ENCODE results near the gene CCDC126.

CCDC126 gene

GRCh38 chr7:23661385-23661784 lies 64.2 kb downstream of the CCDC126 start:
- Mint-ChIP-seq H3K9me3 (peaks cover 4% of the 10 kb centered on the region), H3K4me3 (no peak overlapping the region), H3K4me1 (peaks cover 5% of the 10 kb centered on the region), H3K36me3 (ENCODE audit: low read depth) (no peaks in the 10 kb centered on the region), H3K27me3 (ENCODE audit: low read depth) (no peaks in the 10 kb centered on the region), H3K27ac (no peak overlapping the region)
- TF ChIP-seq, protein P1, sequence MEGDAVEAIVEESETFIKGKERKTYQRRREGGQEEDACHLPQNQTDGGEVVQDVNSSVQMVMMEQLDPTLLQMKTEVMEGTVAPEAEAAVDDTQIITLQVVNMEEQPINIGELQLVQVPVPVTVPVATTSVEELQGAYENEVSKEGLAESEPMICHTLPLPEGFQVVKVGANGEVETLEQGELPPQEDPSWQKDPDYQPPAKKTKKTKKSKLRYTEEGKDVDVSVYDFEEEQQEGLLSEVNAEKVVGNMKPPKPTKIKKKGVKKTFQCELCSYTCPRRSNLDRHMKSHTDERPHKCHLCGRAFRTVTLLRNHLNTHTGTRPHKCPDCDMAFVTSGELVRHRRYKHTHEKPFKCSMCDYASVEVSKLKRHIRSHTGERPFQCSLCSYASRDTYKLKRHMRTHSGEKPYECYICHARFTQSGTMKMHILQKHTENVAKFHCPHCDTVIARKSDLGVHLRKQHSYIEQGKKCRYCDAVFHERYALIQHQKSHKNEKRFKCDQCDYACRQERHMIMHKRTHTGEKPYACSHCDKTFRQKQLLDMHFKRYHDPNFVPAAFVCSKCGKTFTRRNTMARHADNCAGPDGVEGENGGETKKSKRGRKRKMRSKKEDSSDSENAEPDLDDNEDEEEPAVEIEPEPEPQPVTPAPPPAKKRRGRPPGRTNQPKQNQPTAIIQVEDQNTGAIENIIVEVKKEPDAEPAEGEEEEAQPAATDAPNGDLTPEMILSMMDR (IDR thresholded peaks at IDR 0.05; ENCODE audit: unreplicated experiment in 3 of 3) = no peak

DNA sequence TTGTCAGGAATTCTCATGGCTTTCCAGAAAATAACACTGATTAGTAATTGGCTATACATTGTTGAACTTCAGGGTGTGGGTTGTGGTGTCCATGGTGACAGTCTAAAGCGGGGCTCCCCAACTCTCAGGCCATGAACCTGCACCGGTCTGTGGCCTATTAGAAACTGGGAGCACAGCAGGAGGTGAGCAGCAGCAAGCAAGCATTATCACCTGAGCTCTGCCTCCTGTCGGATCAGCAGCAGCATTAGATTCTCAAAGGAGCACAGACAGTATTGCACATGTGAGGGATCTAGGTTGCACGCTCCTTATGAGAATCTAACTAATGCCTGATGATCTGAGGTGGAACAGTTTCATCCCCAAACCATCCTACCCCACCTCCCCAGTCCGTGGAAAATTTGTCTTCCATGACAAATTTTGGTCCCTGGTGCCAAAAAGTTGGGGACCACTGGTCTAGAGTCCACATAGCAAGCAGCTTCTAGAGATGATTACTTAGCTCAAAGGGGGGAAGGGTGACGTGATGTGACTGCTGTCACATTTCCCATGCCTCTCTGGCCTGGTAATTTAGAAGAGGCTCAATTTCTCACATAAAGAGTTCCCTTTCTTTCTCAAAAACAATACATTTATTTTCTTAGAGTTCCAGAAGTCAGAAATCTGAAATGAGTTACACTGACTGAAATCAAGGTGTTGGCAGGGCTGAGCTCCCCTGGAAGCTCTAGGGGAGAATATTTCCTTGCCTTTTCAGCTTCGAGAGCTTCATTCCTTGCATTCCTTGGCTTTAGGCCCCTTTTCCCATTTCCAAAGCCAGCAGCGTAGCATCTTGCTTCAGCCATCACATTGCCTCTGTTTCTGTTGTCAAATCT lies 65.2 kb downstream of the CCDC126 start:
- Mint-ChIP-seq H3K36me3 (ENCODE audit: low read depth) (no peaks in the 10 kb centered on the region), H3K27me3 (ENCODE audit: low read depth) (no peaks in the 10 kb centered on the region), H3K4me3 (no peak overlapping the region), H3K4me1 (peaks cover 5% of the 10 kb centered on the region), H3K27ac (no peak overlapping the region), H3K9me3 (peaks cover 4% of the 10 kb centered on the region)
- TF ChIP-seq, protein P1 (IDR thresholded peaks at IDR 0.05; ENCODE audit: unreplicated experiment in 3 of 3) = no peak

DNA sequence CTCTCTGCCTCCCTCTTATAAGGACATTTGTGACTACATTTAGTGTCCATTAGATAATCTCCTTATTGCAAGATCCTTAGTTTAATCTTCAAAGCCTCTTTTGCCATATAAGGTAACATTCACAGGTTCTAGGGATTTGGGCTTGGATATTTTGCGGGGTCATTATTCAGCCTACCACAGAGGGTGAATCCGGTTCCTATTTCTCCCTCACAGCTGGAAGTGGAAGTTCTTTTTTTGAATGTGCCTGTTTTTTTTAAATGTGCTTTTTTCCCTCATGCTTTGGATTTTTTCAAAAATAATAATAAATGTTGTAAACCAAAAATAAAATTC lies 65.8 kb downstream of the CCDC126 start:
- no peak overlapping the region for H3K4me3 Mint-ChIP-seq
- no peaks in the 10 kb centered on the region for H3K27me3 Mint-ChIP-seq (ENCODE audit: low read depth)
- H3K4me1 Mint-ChIP-seq = peaks cover 5% of the 10 kb centered on the region
- TF ChIP-seq, protein P1 (IDR thresholded peaks at IDR 0.05; ENCODE audit: unreplicated experiment in 3 of 3) = no peak
- H3K36me3 Mint-ChIP-seq (ENCODE audit: low read depth) = no peaks in the 10 kb centered on the region
- no peak overlapping the region for H3K27ac Mint-ChIP-seq
- peaks cover 4% of the 10 kb centered on the region for H3K9me3 Mint-ChIP-seq

DNA sequence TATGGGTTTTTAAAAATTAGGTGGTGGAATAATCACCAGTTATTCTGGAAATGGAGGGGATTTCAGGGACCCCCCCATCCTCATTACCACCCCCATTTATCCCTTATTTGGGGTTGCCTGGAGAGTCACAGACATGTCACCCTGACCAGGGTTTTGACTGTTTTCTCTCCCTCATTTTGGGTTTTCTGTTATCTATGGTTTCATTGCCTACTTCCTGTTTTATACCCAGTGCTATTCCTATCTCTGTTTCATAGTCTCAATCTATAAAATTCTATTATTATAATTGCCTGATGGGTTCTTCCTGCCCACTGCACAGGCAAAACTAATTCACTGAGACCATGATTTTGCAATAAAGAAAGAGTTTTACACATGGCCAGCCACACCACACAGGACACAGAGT lies 66.9 kb downstream of the CCDC126 start:
- Mint-ChIP-seq H3K36me3 (ENCODE audit: low read depth) (no peaks in the 10 kb centered on the region), H3K27ac (no peak overlapping the region), H3K4me1 (peaks cover 5% of the 10 kb centered on the region), H3K9me3 (peaks cover 4% of the 10 kb centered on the region), H3K4me3 (no peak overlapping the region), H3K27me3 (ENCODE audit: low read depth) (no peaks in the 10 kb centered on the region)
- TF ChIP-seq, protein P1 (IDR thresholded peaks at IDR 0.05; ENCODE audit: unreplicated experiment in 3 of 3) = no peak

DNA sequence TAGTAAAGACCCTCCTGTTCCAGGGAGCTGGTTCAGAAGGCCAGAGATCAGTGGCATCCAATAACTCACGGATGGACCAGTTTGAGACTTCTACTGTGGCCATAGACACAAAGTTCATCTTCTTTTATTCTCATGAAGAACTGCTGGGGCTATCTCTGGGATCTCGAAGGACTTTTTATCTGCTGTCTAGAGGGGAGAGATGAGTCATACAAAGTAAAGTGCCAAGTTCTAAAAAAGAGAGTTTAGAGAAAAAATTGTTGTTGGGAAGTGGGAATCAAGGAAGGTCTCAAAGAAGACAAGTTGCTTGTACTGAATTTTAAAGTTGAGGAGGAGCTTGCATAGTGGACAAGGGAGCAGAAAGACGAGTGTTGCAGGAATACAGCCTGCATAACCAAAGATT lies 74.9 kb downstream of the CCDC126 start:
- H3K4me3 Mint-ChIP-seq = no peak overlapping the region
- H3K4me1 Mint-ChIP-seq = no peaks in the 10 kb centered on the region
- H3K36me3 Mint-ChIP-seq (ENCODE audit: low read depth) = no peaks in the 10 kb centered on the region
- no peaks in the 10 kb centered on the region for H3K9me3 Mint-ChIP-seq
- peaks cover 4% of the 10 kb centered on the region for H3K27me3 Mint-ChIP-seq (ENCODE audit: low read depth)
- TF ChIP-seq, protein P1 (IDR thresholded peaks at IDR 0.05; ENCODE audit: unreplicated experiment in 3 of 3) = no peak
- H3K27ac Mint-ChIP-seq = no peak overlapping the region

- peak within 1 kb of the TSS; percentile 70 to 90 (median 78) for H3K27ac Mint-ChIP-seq
- no peaks in the 10 kb centered on the region for H3K9me3 Mint-ChIP-seq
- TF ChIP-seq, protein P1 (IDR thresholded peaks at IDR 0.05; ENCODE audit: unreplicated experiment in 3 of 3) = peak; percentile 65 to 79 (median 71)
- H3K27me3 Mint-ChIP-seq (ENCODE audit: low read depth) = peaks cover 5% of the 10 kb centered on the region
- no peaks in the 10 kb centered on the region for H3K36me3 Mint-ChIP-seq (ENCODE audit: low read depth)
- no peaks in the 10 kb centered on the region for H3K4me1 Mint-ChIP-seq
- peak within 1 kb of the TSS; percentile 91 to 93 (median 92) for H3K4me3 Mint-ChIP-seq
These were observed 82.8 kb downstream of the CCDC126 start, which contains the start of gene FAM221A for GRCh38 chr7:23679898-23680413. FAM221A (plus strand) TSS chr7:23680199; CDS start chr7:23680219, 20 bp downstream.

Measured in nephron (organoid).